Measurements from ENCODE around the gene SH3PXD2B.

SH3PXD2B gene

GRCh38 chr5:172490514-172491461 is 36.5 kb upstream of the SH3PXD2B start:
- TF ChIP-seq POLR2AphosphoS5 (IDR thresholded peaks at IDR 0.05; ENCODE audit: low read depth, low read length) (no peak), SIN3A (IDR thresholded peaks at IDR 0.05; ENCODE audit: borderline replicate concordance, insufficient read depth, low read length) (no peak), REST (IDR thresholded peaks at IDR 0.05; ENCODE audit: insufficient read depth in 1 of 2, low read depth in 2 of 2, low read length in 2 of 2) (no peak), FOXP2 (optimal IDR thresholded peaks at IDR 0.05; ENCODE audit: borderline replicate concordance, extremely low read depth, extremely low read length, insufficient read depth) (no peak), TAF1 (IDR thresholded peaks at IDR 0.05; ENCODE audit: borderline replicate concordance, insufficient read depth, low read length) (no peak)

- TF ChIP-seq SIN3A (IDR thresholded peaks at IDR 0.05; ENCODE audit: borderline replicate concordance, insufficient read depth, low read length), result no peak
- no peak for TF ChIP-seq POLR2AphosphoS5 (IDR thresholded peaks at IDR 0.05; ENCODE audit: low read depth, low read length)
- no peak for TF ChIP-seq TAF1 (IDR thresholded peaks at IDR 0.05; ENCODE audit: borderline replicate concordance, insufficient read depth, low read length)
- TF ChIP-seq REST (IDR thresholded peaks at IDR 0.05; ENCODE audit: insufficient read depth in 1 of 2, low read depth in 2 of 2, low read length in 2 of 2), result no peak
- TF ChIP-seq FOXP2 (optimal IDR thresholded peaks at IDR 0.05; ENCODE audit: borderline replicate concordance, extremely low read depth, extremely low read length, insufficient read depth), result no peak
These were observed 33.9 kb upstream of the SH3PXD2B start for GRCh38 chr5:172488221-172488620.

- no peak for TF ChIP-seq FOXP2 (optimal IDR thresholded peaks at IDR 0.05; ENCODE audit: borderline replicate concordance, extremely low read depth, extremely low read length, insufficient read depth)
- TF ChIP-seq SIN3A (IDR thresholded peaks at IDR 0.05; ENCODE audit: borderline replicate concordance, insufficient read depth, low read length), result no peak
- no peak for TF ChIP-seq REST (IDR thresholded peaks at IDR 0.05; ENCODE audit: insufficient read depth in 1 of 2, low read depth in 2 of 2, low read length in 2 of 2)
- no peak for TF ChIP-seq TAF1 (IDR thresholded peaks at IDR 0.05; ENCODE audit: borderline replicate concordance, insufficient read depth, low read length)
- TF ChIP-seq POLR2AphosphoS5 (IDR thresholded peaks at IDR 0.05; ENCODE audit: low read depth, low read length), result no peak
These were observed 33.3 kb upstream of the SH3PXD2B start for GRCh38 chr5:172487671-172488070.

GRCh38 chr5:172486912-172487311 is 32.6 kb upstream of the SH3PXD2B start:
- TF ChIP-seq REST (IDR thresholded peaks at IDR 0.05; ENCODE audit: insufficient read depth in 1 of 2, low read depth in 2 of 2, low read length in 2 of 2), result no peak
- no peak for TF ChIP-seq POLR2AphosphoS5 (IDR thresholded peaks at IDR 0.05; ENCODE audit: low read depth, low read length)
- no peak for TF ChIP-seq TAF1 (IDR thresholded peaks at IDR 0.05; ENCODE audit: borderline replicate concordance, insufficient read depth, low read length)
- TF ChIP-seq SIN3A (IDR thresholded peaks at IDR 0.05; ENCODE audit: borderline replicate concordance, insufficient read depth, low read length), result no peak
- no peak for TF ChIP-seq FOXP2 (optimal IDR thresholded peaks at IDR 0.05; ENCODE audit: borderline replicate concordance, extremely low read depth, extremely low read length, insufficient read depth)

All from PFSK-1 (cell line).